ENCODE data around the gene GTF3C2. TPM values are rescaled to one million over a fixed set of nuclear protein-coding genes. Genes with fewer than 3 reads are reported as not detected.

GTF3C2 gene
- total and polyA plus RNA-seq, 2 of the 4 experiments (the other 2 are of a cell fraction), result 25.5 to 36.9 TPM

DNA sequence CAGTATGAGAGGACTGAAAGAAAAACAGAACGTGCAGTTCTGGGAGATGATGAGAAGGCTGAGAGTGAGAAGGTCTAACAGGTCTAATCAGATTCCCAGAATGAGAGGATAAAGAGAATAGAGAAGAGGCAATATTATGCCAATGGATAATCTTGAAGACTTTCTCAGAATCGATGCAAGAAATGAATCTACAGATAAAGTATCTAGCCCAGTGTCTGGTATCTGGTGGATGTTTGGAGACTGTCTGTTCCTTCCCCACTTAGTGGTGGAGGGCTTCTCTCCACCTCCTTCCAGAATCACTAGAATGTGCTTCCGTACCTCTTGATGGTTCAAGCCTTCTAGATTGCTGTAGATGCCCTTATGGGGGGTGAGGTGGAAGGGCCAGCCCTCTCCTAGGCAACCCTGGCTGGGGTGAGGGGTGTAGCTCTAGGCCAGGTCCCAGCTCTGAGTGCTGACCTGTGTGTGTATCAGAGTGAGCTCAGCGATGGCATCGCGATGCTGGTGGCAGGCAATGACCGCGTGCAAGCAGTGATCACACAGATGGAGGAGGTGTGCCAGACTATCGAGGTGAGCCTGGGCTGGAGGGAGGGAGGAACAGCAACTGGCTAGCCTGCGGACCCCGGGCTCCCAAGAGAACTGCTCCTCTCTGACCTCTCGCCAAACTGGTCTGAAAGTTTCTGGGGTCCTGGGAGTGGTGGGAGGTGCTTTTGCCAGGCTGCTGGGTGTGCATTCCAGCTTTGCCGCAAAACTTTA lies 51.9 kb downstream of the GTF3C2 start:
- dilution Hi-C loops (cut with HindIII; ENCODE audit: low sequenced_read_pairs, unreplicated experiment) (no loop called here), intact Hi-C loops (cut with micrococcal nuclease) (no loop called here), in situ Hi-C loops (cut with MboI; ENCODE audit: low sequenced_read_pairs) (no loop called here)
- no peak overlapping the region for H4K5ac ChIP-seq (ENCODE audit: low read depth, low read length)
- H3K4ac ChIP-seq (ENCODE audit: low read depth, low read length), result no peak overlapping the region
- H2BK20ac ChIP-seq (ENCODE audit: low read depth, low read length), result no peak overlapping the region
- ATAC-seq (ENCODE audit: low read depth) (no peak), DNase-seq (no peak)
- no peak overlapping the region for H3K27ac ChIP-seq (ENCODE audit: insufficient read depth, low read length)
- no peaks in the 10 kb centered on the region; the same call in 1 of the 2 replicates for H3K9me3 ChIP-seq (ENCODE audit: control insufficient read depth, insufficient read depth, low read length)
- no peaks in the 10 kb centered on the region; the same call in 1 of the 2 replicates for H3K9me1 ChIP-seq (ENCODE audit: insufficient read depth, low read length)
- no peak overlapping the region for H3K23ac ChIP-seq (ENCODE audit: low read depth, low read length)
- H2AFZ ChIP-seq (replicated peaks; ENCODE audit: low read length, poor library complexity), result no peak overlapping the region
- WGBS, 2 experiments (ENCODE audit: extremely low coverage in 2 of 2, insufficient read length in 1 of 2), result 76% methylated on average over 7 of the region's 13 CpGs; no CpG with 5 or more reads in 1 of the 2 experiments
- no peak overlapping the region for H3K14ac ChIP-seq (replicated peaks; ENCODE audit: low read depth, low read length)
- peaks cover 41% of the 10 kb centered on the region for H3K27me3 ChIP-seq (ENCODE audit: control insufficient read depth, insufficient read depth, low read length)
- no peak overlapping the region for H3K9ac ChIP-seq (ENCODE audit: low read depth, low read length)
- H2BK5ac ChIP-seq (ENCODE audit: low read depth, low read length, poor library complexity, severe bottlenecking), result no peak overlapping the region
- no peak overlapping the region for H2BK15ac ChIP-seq (ENCODE audit: low read depth, low read length)
- no peak overlapping the region for H3K4me2 ChIP-seq (ENCODE audit: low read depth, low read length)
- H3K56ac ChIP-seq (ENCODE audit: extremely low read depth, insufficient read depth, low read length), result no peak overlapping the region
- no peak overlapping the region for H4K8ac ChIP-seq (ENCODE audit: low read depth in 2 of 2, low read length in 2 of 2)
- no peak overlapping the region for H4K91ac ChIP-seq (ENCODE audit: insufficient read depth, low read depth, low read length)
- H3K79me1 ChIP-seq (ENCODE audit: low read depth in 1 of 2, low read length in 2 of 2), result no peaks in the 10 kb centered on the region
- BruUV-seq (replicated peaks), result no TSS peak
- no peak overlapping the region for H2BK120ac ChIP-seq (ENCODE audit: low read depth, low read length)
- TF ChIP-seq, protein P1, sequence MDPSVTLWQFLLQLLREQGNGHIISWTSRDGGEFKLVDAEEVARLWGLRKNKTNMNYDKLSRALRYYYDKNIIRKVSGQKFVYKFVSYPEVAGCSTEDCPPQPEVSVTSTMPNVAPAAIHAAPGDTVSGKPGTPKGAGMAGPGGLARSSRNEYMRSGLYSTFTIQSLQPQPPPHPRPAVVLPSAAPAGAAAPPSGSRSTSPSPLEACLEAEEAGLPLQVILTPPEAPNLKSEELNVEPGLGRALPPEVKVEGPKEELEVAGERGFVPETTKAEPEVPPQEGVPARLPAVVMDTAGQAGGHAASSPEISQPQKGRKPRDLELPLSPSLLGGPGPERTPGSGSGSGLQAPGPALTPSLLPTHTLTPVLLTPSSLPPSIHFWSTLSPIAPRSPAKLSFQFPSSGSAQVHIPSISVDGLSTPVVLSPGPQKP (IDR thresholded peaks at IDR 0.05; ENCODE audit: borderline replicate concordance, low read depth, low read length), result no peak
- TF ChIP-seq BHLHE40 (IDR thresholded peaks at IDR 0.05; ENCODE audit: low read depth, low read length) (no peak), USF2 (IDR thresholded peaks at IDR 0.05; ENCODE audit: low read depth, low read length) (no peak), CEBPB (IDR thresholded peaks at IDR 0.05; ENCODE audit: low read depth, low read length) (no peak), RAD21 (IDR thresholded peaks at IDR 0.05; ENCODE audit: low read length) (no peak), MAFK (IDR thresholded peaks at IDR 0.05; ENCODE audit: low read depth, low read length) (no peak), CHD1 (IDR thresholded peaks at IDR 0.05; ENCODE audit: low read depth, low read length) (no peak), MAZ (IDR thresholded peaks at IDR 0.05; ENCODE audit: borderline replicate concordance, low read depth, low read length) (no peak), RCOR1 (IDR thresholded peaks at IDR 0.05; ENCODE audit: insufficient replicate concordance, low read length) (no peak)
- TF ChIP-seq, protein P2, sequence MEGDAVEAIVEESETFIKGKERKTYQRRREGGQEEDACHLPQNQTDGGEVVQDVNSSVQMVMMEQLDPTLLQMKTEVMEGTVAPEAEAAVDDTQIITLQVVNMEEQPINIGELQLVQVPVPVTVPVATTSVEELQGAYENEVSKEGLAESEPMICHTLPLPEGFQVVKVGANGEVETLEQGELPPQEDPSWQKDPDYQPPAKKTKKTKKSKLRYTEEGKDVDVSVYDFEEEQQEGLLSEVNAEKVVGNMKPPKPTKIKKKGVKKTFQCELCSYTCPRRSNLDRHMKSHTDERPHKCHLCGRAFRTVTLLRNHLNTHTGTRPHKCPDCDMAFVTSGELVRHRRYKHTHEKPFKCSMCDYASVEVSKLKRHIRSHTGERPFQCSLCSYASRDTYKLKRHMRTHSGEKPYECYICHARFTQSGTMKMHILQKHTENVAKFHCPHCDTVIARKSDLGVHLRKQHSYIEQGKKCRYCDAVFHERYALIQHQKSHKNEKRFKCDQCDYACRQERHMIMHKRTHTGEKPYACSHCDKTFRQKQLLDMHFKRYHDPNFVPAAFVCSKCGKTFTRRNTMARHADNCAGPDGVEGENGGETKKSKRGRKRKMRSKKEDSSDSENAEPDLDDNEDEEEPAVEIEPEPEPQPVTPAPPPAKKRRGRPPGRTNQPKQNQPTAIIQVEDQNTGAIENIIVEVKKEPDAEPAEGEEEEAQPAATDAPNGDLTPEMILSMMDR (conservative IDR thresholded peaks at IDR 0.05; ENCODE audit: low read depth, low read length), result no peak
- H3K4me1 ChIP-seq (ENCODE audit: control insufficient read depth, insufficient read depth, low read length), result no peaks in the 10 kb centered on the region; the same call in 1 of the 2 replicates
- no peak overlapping the region for H3K18ac ChIP-seq (ENCODE audit: low read depth, low read length)
- ChIA-PET POLR2A (ENCODE audit: unreplicated experiment) (no interaction called here), CTCF (interaction anchor here (1.6 kb wide), 1 partner anchor 41 kb away, joined by 8 read pairs; the partner anchor contains the start of gene SLC30A3)
- no peak overlapping the region for H2AK5ac ChIP-seq (ENCODE audit: low read depth, low read length)
- peak overlapping the region; percentile 45 for H2AK9ac ChIP-seq (replicated peaks; ENCODE audit: low read depth, low read length, poor library complexity)
- H3K4me3 ChIP-seq (ENCODE audit: insufficient read depth, low read depth, low read length), result no peak overlapping the region
- peaks cover 6% of the 10 kb centered on the region for H3K36me3 ChIP-seq (ENCODE audit: control insufficient read depth, insufficient read depth, low read length)
- H4K20me1 ChIP-seq (ENCODE audit: insufficient read depth, low read length), result peaks cover 10% of the 10 kb centered on the region

Data from IMR-90 (cell line).